ENCODE measurements around the gene SEPTIN5. TPM values are rescaled to one million over a fixed set of nuclear protein-coding genes. Genes with fewer than 3 reads are reported as not detected.

Gene SEPTIN5
- polyA plus RNA-seq, 1 experiment: 13.1 TPM

DNA sequence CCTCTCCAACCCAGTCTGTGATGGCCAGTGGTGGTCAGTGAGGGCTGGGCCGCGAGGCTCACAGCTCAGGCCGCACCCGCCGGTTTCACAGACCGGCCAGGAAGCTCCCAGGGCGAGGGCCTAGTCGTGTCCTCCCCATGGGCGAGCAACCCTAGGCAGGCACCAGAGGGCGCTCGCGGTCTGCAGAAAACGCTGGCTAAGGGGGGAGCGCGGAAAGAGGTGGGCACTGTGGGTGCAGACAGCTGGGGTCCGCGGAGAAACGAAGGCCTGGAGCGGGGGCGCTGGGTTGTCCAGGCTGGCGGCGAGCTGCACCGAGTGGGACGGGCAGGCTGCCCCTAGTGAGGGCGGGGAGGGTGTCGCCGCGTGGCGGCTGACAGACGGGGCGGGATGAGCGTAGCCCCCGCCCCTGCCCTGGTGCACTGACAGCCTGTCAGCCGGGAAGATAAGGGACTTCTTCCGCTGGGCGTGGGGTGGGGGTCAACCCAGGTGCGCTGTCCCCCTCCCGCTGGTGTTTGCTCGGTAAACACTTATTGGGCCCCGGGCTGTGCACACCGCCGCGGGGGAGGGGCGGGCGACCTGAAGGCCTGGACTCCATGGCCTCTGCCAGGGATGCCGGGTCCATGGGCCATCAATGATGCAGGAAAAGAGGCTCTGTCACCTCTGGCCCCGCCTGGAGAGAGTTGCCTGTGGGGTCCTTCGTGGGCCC lies 16.5 kb downstream of the SEPTIN5 start:
- ChIA-PET CTCF (interaction anchor here (0.6 to 6.6 kb wide), 38 partner anchors 8 to 1308 kb away, joined by 3 to 133 read pairs (median 4); partner anchors contain the start of genes GNB1L and RTL10), POLR2A (interaction anchor here (1.0 kb wide), 3 partner anchors 174 to 211 kb away, joined by 3 to 6 read pairs (median 4); partner anchors contain the start of genes COMT and TXNRD2)
- TF ChIP-seq, protein P1, sequence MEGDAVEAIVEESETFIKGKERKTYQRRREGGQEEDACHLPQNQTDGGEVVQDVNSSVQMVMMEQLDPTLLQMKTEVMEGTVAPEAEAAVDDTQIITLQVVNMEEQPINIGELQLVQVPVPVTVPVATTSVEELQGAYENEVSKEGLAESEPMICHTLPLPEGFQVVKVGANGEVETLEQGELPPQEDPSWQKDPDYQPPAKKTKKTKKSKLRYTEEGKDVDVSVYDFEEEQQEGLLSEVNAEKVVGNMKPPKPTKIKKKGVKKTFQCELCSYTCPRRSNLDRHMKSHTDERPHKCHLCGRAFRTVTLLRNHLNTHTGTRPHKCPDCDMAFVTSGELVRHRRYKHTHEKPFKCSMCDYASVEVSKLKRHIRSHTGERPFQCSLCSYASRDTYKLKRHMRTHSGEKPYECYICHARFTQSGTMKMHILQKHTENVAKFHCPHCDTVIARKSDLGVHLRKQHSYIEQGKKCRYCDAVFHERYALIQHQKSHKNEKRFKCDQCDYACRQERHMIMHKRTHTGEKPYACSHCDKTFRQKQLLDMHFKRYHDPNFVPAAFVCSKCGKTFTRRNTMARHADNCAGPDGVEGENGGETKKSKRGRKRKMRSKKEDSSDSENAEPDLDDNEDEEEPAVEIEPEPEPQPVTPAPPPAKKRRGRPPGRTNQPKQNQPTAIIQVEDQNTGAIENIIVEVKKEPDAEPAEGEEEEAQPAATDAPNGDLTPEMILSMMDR (IDR thresholded peaks at IDR 0.05; ENCODE audit: low read depth, low read length): peak; percentile 93
- no peak overlapping the region for H3K27ac ChIP-seq (ENCODE audit: low read depth, low read length)
- peaks cover 11% of the 10 kb centered on the region; the same call in 1 of the 2 replicates for H3K9me3 ChIP-seq (ENCODE audit: control insufficient read depth, insufficient read depth, low read length)
- peak overlapping the region; percentile 61 for H3K4me3 ChIP-seq (ENCODE audit: low read depth, low read length)
- H3K27me3 ChIP-seq (ENCODE audit: control insufficient read depth, insufficient read depth, low read length): no peaks in the 10 kb centered on the region
- peak; percentile 56 for DNase-seq (ENCODE audit: low read depth, low spot score)

GRCh38 chr22:19731361-19732135 lies 17.2 kb downstream of the SEPTIN5 start:
- ChIA-PET POLR2A (no interaction called here), CTCF (interaction anchor here (0.5 to 6.6 kb wide), 27 partner anchors 13 to 620 kb away, joined by 3 to 133 read pairs (median 5); no protein-coding TSS in a partner anchor)
- TF ChIP-seq, protein P1 (IDR thresholded peaks at IDR 0.05; ENCODE audit: low read depth, low read length): no peak
- DNase-seq (ENCODE audit: low read depth, low spot score): no peak
- H3K27ac ChIP-seq (ENCODE audit: low read depth, low read length): no peak overlapping the region
- H3K9me3 ChIP-seq (ENCODE audit: control insufficient read depth, insufficient read depth, low read length): peaks cover 5% of the 10 kb centered on the region; the same call in 1 of the 2 replicates
- H3K27me3 ChIP-seq (ENCODE audit: control insufficient read depth, insufficient read depth, low read length): no peaks in the 10 kb centered on the region
- no peak overlapping the region for H3K4me3 ChIP-seq (ENCODE audit: low read depth, low read length)

GRCh38 chr22:19732403-19733113 lies 18.3 kb downstream of the SEPTIN5 start:
- POLR2A ChIA-PET: no interaction called here
- no peaks in the 10 kb centered on the region for H3K27me3 ChIP-seq (ENCODE audit: control insufficient read depth, insufficient read depth, low read length)
- no peak for DNase-seq (ENCODE audit: low read depth, low spot score)
- TF ChIP-seq, protein P1 (IDR thresholded peaks at IDR 0.05; ENCODE audit: low read depth, low read length): no peak
- H3K27ac ChIP-seq (ENCODE audit: low read depth, low read length): no peak overlapping the region
- CTCF ChIA-PET: interaction anchor here (6.6 kb wide), 1 partner anchor 178 kb away, joined by 133 read pairs; no protein-coding TSS in a partner anchor
- H3K9me3 ChIP-seq (ENCODE audit: control insufficient read depth, insufficient read depth, low read length): no peaks in the 10 kb centered on the region
- no peak overlapping the region for H3K4me3 ChIP-seq (ENCODE audit: low read depth, low read length)

GRCh38 chr22:19733755-19734154 lies 19.5 kb downstream of the SEPTIN5 start:
- H3K27me3 ChIP-seq (ENCODE audit: control insufficient read depth, insufficient read depth, low read length): no peaks in the 10 kb centered on the region
- POLR2A ChIA-PET: no interaction called here
- no peak overlapping the region for H3K27ac ChIP-seq (ENCODE audit: low read depth, low read length)
- H3K4me3 ChIP-seq (ENCODE audit: low read depth, low read length): no peak overlapping the region
- CTCF ChIA-PET: interaction anchor here (6.6 kb wide), 1 partner anchor 177 kb away, joined by 133 read pairs; no protein-coding TSS in a partner anchor
- no peaks in the 10 kb centered on the region for H3K9me3 ChIP-seq (ENCODE audit: control insufficient read depth, insufficient read depth, low read length)
- TF ChIP-seq, protein P1 (IDR thresholded peaks at IDR 0.05; ENCODE audit: low read depth, low read length): no peak
- no peak for DNase-seq (ENCODE audit: low read depth, low spot score)

Data from AG04450 (cell line).